HTR-8/SVneo (cell line): ENCODE results near the gene RPS6KB2.
"Not testable (repeated sequence)": the region's sequence is repeated elsewhere in the genome, so short reads cannot be mapped to it uniquely, and the experiment has no call there.

ENCODE experiments used
- DNase-seq: peaks from one replicate; pipeline ENCODE4 v3.0.0; 2011; ENCODE audit warnings: low spot score, mixed read lengths; ENCODE audit not compliant: insufficient read length
- FAIRE-seq: peaks from 2 replicates; lab custom pipeline; 2011; peaks lifted over from hg19 to GRCh38; lab: Jason Lieb, UNC

The RPS6KB2 gene

DNA sequence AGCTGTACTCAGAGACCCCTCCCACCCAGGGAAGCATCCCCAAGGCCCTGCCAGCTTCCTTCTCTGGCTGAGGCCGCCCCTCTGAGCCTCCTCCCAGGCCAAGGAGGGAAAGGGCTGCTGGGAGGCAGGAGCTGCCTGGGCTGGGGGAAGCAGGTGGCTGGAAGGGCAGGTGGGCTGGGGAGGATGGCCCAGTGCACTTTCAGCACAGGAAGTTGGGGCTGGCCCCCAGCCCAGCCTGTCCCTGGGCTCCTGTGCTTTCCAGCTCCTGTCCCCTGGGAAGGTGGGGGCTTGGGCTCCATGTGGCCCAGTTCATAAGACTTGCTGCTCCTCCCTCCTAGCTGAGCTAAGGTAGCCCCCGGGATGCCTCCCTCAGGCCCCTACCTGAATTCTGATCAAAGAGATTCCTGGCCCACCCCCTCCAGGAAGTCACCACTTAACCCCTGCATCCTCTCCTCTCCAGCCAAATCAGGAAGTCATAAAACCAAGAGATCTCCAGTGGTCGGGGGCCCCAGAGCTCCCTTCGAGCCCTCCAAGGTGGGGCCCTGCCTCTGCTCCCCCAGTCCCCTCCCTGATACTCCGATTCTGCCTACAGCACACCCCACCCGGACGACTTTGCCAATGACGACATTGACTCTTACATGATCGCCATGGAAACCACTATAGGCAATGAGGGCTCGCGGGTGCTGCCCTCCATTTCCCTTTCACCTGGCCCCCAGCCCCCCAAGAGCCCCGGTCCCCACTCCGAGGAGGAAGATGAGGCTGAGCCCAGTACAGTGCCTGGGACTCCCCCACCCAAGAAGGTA lies 31.5 kb upstream of the RPS6KB2 start:
- no peak for DNase-seq
- no peak for FAIRE-seq

DNA sequence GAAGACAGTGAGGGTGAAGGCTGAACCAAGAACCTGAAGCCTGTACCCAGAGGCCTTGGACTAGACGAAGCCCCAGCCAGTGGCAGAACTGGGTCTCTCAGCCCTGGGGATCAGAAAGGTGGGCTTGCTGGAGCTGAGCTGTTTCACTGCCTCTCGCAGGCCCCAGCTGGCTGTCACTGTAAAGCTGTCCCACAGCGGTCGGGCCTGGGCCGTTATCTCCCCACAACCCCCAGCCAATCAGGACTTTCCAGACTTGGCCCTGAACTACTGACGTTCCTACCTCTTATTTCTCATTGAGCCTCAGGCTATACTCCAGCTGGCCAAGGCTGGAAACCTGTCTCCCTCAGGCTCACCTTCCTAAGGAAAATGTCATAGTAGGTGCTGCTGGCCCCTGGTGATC lies 30.8 kb upstream of the RPS6KB2 start:
- FAIRE-seq: no peak
- DNase-seq: no peak

DNA sequence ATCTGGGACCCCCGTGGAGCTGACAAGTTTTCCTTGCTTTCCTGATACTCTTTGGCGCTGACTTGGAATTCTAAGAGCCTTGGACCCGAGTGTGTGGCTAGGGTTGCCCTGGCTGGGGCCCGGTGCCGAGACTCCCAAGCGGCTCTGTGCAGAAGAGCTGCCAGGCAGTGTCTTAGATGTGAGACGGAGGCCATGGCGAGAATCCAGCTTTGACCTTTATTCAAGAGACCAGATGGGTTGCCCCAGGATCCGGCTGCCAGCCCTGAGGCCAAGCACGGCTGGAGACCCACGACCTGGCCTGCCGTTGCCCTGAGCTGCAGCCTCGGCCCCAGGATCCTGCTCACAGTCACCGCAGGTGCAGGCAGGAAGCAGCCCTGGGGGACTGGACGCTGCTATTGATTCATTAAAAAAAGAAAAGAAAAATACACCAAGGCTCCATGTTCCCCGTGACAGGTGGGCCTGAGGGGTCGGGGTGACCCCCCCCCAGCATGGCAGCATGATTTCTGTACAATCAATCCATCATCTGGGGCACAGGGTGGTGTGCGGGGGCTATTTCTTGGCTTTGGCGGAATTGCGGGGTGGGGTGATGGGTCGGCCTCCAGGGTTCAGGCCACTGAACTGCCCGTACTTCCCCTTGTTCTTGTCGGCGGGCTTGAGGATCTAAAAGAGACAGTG lies 30.2 kb upstream of the RPS6KB2 start:
- no peak for FAIRE-seq
- DNase-seq: no peak

DNA sequence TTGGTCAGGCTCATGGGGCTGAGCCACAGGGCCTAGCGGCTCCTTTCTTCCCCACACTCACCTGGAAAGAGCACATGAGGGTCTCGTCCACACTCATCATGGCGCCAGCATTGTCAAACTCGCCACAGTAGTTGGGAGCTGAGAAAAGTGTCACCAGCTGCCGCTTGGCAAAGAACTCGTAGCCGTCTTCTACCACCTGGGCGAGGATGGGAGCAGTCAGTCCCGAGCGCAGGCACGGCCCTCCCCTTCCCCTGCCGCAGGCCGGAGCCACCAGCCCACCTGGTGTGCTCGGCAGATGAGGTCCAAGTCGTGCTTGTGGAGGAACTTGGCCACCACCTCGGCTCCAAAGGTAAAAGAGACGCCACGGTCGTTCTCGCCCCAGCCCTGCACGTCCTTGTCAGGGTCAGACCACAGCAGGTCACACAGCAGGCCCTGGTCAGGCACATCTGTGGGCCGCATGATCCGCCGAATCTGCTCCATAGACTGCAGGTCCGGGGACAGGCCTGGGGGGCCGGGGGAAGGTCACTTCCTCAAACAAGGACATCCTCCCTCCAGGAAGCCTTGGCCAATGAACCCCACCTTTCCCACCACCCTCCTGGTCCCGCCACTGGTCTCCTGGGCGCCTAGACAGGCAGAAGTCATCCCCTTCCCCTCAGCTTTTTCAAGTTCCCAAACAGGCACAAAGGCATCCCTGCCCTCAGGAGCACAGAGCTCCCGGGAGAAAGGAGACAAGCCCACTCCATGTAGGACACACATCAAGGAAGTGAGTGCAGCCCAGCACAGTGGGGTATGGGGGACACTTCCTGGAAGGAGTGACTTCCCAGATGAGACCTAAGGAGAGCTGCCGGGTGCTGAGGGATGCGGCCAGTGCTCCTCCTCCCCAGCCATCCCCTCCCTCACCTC lies 29.4 kb upstream of the RPS6KB2 start:
- DNase-seq: no peak
- no peak for FAIRE-seq

DNA sequence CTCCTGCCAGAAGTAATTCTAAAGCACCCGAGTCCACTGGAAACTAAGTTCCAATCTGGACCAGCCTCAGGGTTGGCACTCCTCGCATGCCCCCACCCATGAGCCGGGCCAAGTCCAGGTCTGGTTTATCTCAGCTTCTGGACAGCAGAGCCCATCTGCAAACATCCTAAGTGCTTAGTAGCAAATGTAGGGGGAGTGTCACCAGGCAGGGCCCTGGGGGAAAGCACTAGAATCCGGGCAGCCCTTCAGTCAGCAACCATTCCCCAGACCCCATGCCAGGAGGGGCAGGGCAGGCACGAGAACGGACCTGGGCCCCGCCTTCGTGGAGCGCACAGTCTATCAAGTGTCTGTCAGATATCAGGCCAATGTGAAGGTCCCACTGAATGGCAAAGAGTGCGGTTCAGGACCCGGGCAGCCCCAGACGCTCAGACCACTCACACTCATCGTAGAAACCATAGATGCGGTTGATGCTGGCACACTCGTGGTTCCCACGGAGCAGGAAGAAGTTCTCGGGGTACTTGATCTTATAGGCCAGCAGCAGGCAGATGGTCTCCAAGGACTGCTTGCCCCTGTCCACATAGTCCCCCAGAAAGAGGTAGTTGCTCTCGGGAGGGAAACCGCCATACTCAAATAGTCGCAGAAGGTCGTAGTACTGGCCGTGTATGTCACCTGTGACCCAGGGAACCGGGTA lies 27.9 kb upstream of the RPS6KB2 start:
- DNase-seq (no peak), FAIRE-seq (peak; percentile 72)

DNA sequence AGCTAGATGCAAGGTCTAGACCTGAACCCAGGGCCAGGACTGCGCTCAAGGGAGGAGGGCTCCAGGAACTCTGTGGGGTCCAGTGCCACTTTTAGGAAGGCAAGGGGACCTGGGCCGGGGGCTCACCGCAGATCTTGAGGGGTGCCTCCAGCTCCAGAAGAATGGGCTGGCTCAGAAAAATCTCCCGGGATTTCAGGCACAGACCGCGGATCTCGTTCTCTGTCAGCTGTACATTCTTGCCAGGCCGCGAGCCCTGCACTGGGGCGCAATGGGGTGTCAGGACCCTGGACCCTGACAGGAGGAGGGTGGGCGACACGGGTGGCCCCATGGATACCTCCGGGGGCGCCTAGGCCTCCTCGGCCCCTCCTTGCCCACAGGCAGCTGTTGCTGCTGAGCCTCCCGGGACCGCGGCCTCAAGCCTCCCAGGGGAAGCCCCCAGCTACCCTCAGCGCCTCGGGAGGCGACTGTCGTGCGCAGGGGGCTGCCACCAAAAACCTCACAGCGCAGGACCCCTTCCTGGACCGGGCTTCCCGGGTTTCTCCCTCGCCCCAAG lies 27.3 kb upstream of the RPS6KB2 start:
- DNase-seq (no peak), FAIRE-seq (no peak)

DNA sequence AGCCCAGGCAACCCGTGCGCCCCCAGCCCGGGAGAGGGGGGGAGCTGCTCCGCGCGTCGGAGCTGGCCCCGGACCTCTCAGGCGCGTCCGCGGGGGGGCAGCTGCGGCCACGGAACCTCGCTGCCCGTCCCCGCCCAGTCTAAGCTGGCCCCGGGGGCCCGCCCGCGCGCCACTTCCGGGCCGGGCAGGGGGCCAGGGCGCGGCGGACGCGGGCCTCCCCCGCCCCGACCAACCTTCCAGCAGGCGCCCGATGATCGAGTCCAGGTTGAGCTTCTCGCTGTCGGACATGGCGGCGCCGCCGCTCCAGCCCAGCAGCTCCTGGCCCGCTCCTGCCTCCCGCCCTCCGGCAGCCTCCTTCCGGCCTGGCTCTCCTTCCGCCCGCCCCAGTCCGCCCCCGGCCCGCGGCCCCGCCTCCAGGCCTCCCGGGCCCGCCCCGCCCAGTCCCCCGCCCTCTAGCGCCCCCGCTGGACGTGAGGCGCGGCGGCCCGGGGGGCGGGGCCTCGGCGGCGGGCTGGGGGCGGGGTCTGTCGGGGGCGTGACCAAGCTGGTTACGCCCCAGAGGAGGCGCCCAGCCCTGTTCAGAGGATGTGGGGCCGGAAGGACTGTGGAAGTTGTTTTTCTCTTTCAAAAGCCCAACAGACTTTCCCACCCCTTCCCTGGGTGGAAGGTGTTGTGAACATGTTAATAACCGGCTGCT lies 26.7 kb upstream of the RPS6KB2 start, which contains the start of gene PPP1CA:
TSS of gene PPP1CA (minus strand) at position 364 of the 697 bp plus-strand sequence. CDS start at position 288, 76 bp downstream.
- FAIRE-seq: peak; percentile 98

DNA sequence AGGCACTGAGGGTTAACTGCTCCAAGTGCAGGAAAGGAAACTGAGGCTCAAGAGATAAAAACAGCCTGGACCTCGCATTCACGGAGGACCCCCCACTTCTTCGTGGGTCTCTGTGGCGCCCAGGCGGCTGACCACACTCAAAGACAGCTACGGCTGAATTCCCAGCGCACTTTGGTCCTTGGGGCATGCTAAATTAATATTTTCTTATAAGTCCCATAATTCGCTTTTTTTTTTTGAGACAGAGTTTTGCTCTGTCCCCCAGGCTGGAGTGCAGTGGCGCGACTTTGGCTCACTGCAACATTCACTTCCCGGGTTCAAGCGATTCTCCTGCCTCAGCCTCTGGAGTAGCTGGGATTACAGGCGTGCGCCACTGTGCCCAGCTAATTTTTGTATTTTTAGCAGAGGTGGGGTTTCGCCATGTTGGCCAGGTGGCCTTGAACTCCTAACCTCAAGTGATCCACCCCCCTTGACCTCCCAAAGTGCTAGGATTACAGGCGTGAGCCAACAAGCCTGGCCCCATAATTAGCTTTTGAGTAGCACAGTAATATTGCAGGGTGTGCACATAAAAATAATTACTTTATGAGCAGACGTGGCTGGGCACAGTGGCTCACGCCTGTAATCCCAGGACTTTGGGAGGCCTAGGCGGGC lies 26.0 kb upstream of the RPS6KB2 start:
- FAIRE-seq, DNase-seq: not testable (repeated sequence)

More for the DNA sequence above, 26.7 kb upstream of the RPS6KB2 start, which contains the start of gene PPP1CA:
- peak; percentile 97 for DNase-seq

DNA sequence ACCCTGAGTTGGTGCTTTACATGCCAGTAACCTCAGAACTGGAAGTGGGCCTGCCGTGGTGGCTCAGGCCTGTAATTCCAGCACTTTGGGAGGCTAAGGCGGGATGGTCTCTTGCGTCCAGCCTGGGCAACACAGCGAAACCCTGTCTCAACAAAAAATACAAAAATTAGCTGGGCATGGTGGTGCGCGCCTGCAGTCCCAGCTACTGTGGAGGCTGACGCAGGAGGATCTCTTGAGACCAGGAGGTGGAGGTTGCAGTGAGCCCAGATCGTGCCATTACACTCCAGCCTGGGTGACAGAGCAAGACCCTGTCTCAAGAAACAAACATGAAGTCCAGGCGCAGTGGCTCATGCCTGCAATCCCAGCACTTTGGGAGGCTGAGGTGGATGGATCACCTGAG lies 25.2 kb upstream of the RPS6KB2 start:
- DNase-seq, FAIRE-seq: not testable (repeated sequence)

DNA sequence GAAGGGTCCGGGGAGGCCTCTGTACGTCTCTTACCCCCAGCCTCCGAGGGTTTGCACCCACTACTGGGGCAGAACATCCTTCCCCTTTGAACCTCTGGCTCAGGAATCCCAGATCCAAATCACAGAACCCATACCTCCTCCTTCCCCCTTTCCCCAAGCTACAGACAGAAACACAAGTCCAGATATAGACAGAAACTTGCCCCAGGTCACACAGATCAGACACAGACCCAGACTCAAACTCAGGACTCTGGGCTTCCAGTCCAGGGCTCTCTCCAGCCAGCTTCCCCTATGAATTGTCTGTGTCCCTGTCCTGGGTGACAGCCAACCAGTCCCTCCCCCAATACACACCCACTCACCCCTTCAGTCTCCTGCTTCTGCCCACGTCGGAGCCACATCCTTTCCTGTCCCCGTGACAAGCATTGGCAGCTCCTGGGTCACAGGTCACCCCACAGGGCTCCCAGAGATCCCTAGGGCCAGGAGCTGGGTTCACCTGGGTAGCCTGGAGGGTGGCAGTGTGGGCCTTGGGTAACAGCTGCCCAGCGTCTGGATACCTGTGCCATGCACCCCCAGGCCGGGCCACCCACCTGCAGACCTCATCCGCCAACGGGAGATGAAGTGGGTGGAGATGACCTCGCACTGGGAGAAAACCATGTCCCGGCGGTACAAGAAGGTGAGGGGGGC lies 23.6 kb upstream of the RPS6KB2 start:
- FAIRE-seq (no peak), DNase-seq (no peak)

DNA sequence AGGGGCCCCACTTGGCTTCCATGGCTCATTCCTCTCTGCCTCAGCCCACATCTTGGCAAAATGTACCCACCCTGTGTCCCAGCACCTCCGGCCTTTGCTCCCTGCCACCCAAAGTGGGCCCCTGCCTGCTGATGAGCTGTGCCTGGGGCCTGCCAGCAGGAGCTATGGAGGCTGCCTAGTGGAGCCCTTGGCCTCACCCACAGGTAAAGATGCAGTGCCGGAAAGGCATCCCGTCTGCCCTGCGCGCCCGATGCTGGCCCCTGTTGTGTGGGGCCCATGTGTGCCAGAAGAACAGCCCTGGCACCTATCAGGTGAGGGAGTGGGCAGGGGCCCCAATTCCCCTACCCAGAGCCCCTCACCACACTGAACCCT lies 23.1 kb upstream of the RPS6KB2 start:
- no peak for DNase-seq
- no peak for FAIRE-seq

DNA sequence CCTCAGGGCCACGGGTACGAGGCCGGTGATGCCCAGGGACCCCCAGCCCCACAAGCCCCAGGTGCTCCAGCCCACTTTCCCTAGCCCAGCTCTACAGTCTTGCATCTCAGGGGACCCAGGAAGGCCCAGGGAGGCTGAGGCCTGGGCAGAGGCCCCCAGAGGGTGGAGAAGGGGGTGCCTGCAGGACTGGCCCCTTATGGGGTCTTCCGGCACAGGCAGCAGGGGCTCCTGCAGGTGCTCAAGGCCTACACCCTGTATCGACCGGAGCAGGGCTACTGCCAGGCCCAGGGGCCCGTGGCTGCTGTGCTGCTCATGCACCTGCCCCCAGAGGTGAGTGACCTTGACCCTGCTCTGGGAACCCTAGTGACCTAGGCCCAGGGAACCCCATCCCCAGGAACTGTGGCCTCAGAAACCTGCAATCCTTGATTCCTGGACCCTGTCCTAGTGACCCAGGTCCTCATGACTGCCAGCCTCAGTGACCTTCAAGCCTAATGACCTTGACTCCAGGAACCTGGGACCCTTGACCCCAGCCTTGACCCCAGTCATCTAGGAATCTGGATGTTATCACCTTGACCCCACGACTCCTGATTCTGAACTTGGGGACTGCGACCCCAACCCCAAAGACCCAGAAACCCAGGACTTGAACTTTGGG lies 22.5 kb upstream of the RPS6KB2 start:
- DNase-seq: no peak
- FAIRE-seq: no peak

DNA sequence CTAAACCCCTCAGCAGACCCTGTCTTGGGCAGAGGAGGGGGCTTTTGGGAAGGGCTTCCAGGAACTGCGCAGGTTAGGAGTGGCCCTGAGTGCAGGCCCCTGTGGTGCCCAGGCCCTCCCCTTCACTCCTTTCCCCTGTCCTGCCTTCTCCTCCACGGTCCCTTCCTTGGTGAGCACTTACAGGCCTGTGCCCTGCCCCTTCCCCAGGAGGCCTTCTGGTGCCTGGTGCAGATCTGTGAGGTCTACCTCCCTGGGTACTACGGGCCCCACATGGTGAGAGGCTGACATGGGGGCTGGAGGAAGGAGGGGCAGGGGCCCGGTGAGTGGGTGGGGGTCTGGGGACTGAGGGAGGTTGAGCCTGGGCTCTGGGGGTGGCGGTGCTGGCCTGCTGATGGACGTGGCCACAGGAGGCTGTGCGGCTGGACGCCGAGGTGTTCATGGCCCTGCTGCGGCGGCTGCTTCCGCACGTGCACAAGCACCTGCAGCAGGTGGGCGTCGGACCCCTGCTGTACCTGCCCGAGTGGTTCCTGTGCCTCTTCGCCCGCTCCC lies 21.8 kb upstream of the RPS6KB2 start:
- FAIRE-seq: peak; percentile 77
- no peak for DNase-seq

DNA sequence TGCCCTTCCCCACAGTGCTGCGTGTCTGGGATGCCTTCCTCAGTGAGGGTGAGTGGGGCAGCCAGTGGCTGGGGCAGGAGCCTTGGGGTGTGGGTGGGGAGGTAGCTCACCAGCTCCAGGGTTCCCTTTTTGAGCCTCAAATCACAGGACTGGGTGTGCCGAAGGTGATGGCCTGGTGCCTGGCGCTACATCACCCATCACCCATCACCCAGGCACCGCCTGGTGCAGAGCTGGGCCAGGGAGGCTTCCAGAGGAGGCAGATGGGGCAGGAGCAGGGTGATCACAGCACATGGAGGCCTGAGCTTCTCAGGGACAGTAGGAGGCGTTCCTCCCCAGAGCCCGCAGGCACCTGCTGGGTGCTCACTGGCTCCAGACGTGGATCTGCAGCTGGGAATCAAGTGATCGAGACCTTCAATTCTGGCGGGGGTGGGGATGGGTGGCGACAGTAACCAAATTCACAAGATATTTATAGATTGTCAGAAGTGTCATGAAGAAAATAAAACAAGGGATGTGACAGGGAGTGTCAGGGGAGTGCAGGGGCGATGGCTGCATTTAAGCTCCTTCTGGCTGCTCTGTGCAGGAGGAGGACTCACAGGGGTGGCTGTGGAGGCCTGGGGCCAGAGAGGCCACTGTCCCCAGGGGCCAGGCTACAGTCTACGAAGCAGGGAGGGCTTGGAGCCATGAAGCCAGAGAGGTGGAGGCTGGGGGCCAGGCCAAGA lies 21.2 kb upstream of the RPS6KB2 start:
- peak; percentile 20 for FAIRE-seq
- no peak for DNase-seq

DNA sequence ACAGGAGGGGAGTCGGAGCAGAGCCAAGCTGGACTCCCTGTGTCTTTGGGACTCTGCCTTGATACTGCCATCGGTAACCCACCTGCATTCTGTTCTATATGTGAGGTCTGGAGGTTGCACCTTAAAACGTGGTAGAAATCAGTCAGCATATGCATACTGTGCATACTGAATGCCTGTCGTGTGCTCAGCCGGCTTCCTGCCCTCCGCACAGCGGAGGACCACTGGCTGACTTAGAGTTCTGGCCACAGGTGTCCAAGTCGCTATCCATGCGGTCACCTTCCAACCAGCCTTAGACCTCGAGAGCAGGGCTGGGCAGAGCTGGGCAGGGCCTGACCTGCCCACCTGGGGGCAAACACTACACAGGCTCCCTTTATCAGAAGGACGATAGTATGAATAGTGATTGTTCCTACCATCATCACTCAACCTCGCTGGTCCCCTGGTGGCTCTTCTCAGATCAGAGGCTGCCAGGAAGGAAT lies 20.6 kb upstream of the RPS6KB2 start:
- peak; percentile 67 for FAIRE-seq
- no peak for DNase-seq

DNA sequence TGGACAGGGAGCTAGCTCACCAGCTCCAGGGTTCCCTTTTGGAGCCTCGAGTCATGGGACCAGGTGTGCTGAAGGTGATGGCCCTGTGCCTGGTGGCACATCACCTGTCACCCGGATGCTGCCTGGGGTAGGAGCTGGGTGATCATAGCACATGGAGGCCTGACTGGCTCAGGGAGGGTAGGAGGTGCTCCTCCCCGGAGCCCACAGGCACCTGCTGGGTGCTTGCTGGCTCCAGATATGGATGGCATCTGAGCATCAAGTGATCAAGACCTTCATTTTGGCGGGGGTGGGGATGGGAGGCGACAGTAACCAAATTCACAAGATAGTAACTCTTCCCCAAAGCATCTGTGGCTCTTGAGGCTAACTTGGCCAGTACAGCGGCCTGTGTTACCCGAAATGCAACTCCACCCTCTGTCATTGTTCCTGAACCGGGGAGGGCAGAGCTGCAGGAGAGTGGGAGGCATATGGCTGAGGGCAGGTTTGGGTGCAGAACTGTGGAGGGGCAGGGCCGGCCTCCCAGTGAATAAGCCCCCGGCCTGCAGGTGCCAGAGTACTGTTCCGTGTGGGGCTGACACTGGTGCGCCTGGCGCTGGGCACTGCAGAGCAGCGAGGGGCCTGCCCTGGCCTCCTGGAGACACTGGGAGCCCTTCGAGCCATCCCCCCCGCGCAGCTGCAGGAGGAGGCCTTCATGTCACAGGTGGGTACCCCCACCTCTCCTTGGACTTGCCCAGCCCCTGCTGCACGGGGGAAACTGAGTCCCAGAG lies 19.7 kb upstream of the RPS6KB2 start:
- DNase-seq: no peak
- peak; percentile 74 for FAIRE-seq
